Measurements from ENCODE around the gene ZNF750. TPM values are rescaled to one million over a fixed set of nuclear protein-coding genes. Genes with fewer than 3 reads are reported as not detected.
A peak's percentile ranks its signal among the peaks of the same experiment; 100 is the strongest.

The ZNF750 gene
- total and polyA plus RNA-seq, 2 of the 13 experiments (the other 11 are each of a cell fraction or from before 2014, with no cell fraction given), result not detected

- Histone ChIP-seq H4K20me1 (ENCODE audit: insufficient read depth, low read length) (no peaks in the 10 kb centered on the region), H3K27me3 (ENCODE audit: control insufficient read depth in 1 of 2, insufficient read depth in 2 of 2, low read length in 2 of 2) (no peaks in the 10 kb centered on the region), H3K4me3 (replicated peaks in 1 of 3; ENCODE audit: insufficient read depth in 1 of 3, low read depth in 2 of 3, low read length in 3 of 3) (peak overlapping the region; percentile 36 to 65 (median 37); a peak in 5 of 6 replicates), H3K36me3 (replicated peaks in 1 of 2; ENCODE audit: control insufficient read depth in 1 of 2, insufficient read depth in 2 of 2, low read length in 2 of 2) (peaks cover 0 to 2% of the 10 kb centered on the region in 2 experiments; a peak in 1 of 5 replicates), H3K79me2 (ENCODE audit: insufficient read depth, low read length) (no peaks in the 10 kb centered on the region), H3K4me1 (ENCODE audit: insufficient read depth, low read length) (peaks cover 14% of the 10 kb centered on the region), H3K27ac (ENCODE audit: extremely low read length, insufficient read depth, low read length) (peak overlapping the region; percentile 60), H3K9ac (ENCODE audit: insufficient read depth, low read depth, low read length) (peak overlapping the region; percentile 49), H3K4me2 (ENCODE audit: low read depth, low read length) (peak overlapping the region; percentile 77), H3K9me3 (ENCODE audit: low read length) (no peaks in the 10 kb centered on the region), H2AFZ (ENCODE audit: low read length) (no peak overlapping the region)
- ATAC-seq, result peak; percentile 98
- CTCF ChIA-PET (ENCODE audit: low intra/inter-chr PET ratio, low total read pairs), result no interaction called here
- FAIRE-seq, result peak; percentile 98
- POLR2A ChIA-PET, result interaction anchor here (1.4 kb wide), 1 partner anchor 10 kb away, joined by 9 read pairs; no protein-coding TSS in a partner anchor
- DNase-seq (ENCODE audit: low spot score), result peak; percentile 83
- in situ Hi-C loops (cut with HindIII; ENCODE audit: extremely low pct_ligation_motif_present, low pct_unique_long_range_greater_than_20kb), result no loop called here
- intact Hi-C loops (cut with micrococcal nuclease; ENCODE audit: unreplicated experiment), result no loop called here
- BruUV-seq (replicated peaks), result no TSS peak
- WGBS (ENCODE audit: low lambda C conversion rate), result 15% methylated on average over 18 of the region's 23 CpGs
- TF ChIP-seq ZNF296 (CRISPR knock-in tag; conservative IDR thresholded peaks at IDR 0.05), result no peak
- no peak for TF ChIP-seq ATM (IDR thresholded peaks at IDR 0.05; ENCODE audit: borderline replicate concordance)
- TF ChIP-seq RXRA (CRISPR knock-in tag; IDR thresholded peaks at IDR 0.05), result 0 out of 2 replicates have a peak, but pooled peaks have one; percentile 28
- TF ChIP-seq, protein P1, sequence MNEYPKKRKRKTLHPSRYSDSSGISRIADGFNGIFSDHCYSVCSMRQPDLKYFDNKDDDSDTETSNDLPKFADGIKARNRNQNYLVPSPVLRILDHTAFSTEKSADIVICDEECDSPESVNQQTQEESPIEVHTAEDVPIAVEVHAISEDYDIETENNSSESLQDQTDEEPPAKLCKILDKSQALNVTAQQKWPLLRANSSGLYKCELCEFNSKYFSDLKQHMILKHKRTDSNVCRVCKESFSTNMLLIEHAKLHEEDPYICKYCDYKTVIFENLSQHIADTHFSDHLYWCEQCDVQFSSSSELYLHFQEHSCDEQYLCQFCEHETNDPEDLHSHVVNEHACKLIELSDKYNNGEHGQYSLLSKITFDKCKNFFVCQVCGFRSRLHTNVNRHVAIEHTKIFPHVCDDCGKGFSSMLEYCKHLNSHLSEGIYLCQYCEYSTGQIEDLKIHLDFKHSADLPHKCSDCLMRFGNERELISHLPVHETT (CRISPR knock-in tag; conservative IDR thresholded peaks at IDR 0.05), result no peak
- no peak for TF ChIP-seq SKI (IDR thresholded peaks at IDR 0.05; ENCODE audit: partially characterized antibody)
- TF ChIP-seq, protein P2, sequence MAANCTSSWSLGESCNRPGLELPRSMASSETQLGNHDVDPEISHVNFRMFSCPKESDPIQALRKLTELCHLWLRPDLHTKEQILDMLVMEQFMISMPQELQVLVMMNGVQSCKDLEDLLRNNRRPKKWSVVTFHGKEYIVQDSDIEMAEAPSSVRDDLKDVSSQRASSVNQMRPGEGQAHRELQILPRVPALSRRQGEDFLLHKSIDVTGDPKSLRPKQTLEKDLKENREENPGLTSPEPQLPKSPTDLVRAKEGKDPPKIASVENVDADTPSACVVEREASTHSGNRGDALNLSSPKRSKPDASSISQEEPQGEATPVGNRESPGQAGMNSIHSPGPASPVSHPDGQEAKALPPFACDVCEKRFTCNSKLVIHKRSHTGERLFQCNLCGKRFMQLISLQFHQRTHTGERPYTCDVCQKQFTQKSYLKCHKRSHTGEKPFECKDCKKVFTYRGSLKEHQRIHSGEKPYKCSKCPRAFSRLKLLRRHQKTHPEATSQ (CRISPR knock-in tag; IDR thresholded peaks at IDR 0.05; ENCODE audit: borderline replicate concordance), result 0 out of 2 replicates have a peak, but pooled peaks have one; percentile 15
- TF ChIP-seq, protein P3, sequence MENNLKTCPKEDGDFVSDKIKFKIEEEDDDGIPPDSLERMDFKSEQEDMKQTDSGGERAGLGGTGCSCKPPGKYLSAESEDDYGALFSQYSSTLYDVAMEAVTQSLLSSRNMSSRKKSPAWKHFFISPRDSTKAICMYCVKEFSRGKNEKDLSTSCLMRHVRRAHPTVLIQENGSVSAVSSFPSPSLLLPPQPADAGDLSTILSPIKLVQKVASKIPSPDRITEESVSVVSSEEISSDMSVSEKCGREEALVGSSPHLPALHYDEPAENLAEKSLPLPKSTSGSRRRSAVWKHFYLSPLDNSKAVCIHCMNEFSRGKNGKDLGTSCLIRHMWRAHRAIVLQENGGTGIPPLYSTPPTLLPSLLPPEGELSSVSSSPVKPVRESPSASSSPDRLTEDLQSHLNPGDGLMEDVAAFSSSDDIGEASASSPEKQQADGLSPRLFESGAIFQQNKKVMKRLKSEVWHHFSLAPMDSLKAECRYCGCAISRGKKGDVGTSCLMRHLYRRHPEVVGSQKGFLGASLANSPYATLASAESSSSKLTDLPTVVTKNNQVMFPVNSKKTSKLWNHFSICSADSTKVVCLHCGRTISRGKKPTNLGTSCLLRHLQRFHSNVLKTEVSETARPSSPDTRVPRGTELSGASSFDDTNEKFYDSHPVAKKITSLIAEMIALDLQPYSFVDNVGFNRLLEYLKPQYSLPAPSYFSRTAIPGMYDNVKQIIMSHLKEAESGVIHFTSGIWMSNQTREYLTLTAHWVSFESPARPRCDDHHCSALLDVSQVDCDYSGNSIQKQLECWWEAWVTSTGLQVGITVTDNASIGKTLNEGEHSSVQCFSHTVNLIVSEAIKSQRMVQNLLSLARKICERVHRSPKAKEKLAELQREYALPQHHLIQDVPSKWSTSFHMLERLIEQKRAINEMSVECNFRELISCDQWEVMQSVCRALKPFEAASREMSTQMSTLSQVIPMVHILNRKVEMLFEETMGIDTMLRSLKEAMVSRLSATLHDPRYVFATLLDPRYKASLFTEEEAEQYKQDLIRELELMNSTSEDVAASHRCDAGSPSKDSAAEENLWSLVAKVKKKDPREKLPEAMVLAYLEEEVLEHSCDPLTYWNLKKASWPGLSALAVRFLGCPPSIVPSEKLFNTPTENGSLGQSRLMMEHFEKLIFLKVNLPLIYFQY (CRISPR knock-in tag; IDR thresholded peaks at IDR 0.05; ENCODE audit: borderline replicate concordance), result no peak
- 0 out of 2 replicates have a peak, but pooled peaks have one; percentile 42 for TF ChIP-seq HOXD1 (CRISPR knock-in tag; IDR thresholded peaks at IDR 0.05)
- 0 out of 3 replicates have a peak, but pooled peaks have one; percentile 48 for TF ChIP-seq MXI1 (IDR thresholded peaks at IDR 0.05; ENCODE audit: borderline replicate concordance, low read depth, low read length)
- 0 out of 2 replicates have a peak, but pooled peaks have one; percentile 22 for TF ChIP-seq GATAD2A (CRISPR knock-in tag; IDR thresholded peaks at IDR 0.05)
- TF ChIP-seq MEF2D (CRISPR knock-in tag; IDR thresholded peaks at IDR 0.05), result no peak
- TF ChIP-seq ERF (CRISPR knock-in tag; IDR thresholded peaks at IDR 0.05), result 0 out of 2 replicates have a peak, but pooled peaks have one; percentile 22
- TF ChIP-seq, protein P4, sequence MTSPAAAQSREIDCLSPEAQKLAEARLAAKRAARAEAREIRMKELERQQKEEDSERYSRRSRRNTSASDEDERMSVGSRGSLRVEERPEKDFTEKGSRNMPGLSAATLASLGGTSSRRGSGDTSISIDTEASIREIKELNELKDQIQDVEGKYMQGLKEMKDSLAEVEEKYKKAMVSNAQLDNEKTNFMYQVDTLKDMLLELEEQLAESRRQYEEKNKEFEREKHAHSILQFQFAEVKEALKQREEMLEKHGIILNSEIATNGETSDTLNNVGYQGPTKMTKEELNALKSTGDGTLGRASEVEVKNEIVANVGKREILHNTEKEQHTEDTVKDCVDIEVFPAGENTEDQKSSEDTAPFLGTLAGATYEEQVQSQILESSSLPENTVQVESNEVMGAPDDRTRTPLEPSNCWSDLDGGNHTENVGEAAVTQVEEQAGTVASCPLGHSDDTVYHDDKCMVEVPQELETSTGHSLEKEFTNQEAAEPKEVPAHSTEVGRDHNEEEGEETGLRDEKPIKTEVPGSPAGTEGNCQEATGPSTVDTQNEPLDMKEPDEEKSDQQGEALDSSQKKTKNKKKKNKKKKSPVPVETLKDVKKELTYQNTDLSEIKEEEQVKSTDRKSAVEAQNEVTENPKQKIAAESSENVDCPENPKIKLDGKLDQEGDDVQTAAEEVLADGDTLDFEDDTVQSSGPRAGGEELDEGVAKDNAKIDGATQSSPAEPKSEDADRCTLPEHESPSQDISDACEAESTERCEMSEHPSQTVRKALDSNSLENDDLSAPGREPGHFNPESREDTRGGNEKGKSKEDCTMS (CRISPR knock-in tag; conservative IDR thresholded peaks at IDR 0.05), result no peak
- TF ChIP-seq ZFP82 (CRISPR knock-in tag; IDR thresholded peaks at IDR 0.05; ENCODE audit: borderline replicate concordance), result no peak
- no peak for TF ChIP-seq DMAP1 (CRISPR knock-in tag; IDR thresholded peaks at IDR 0.05)
- peak; percentile 28; the same call in 1 of the 2 replicates for TF ChIP-seq MYC (CRISPR knock-in tag; IDR thresholded peaks at IDR 0.05; ENCODE audit: borderline replicate concordance)
These were observed 8.3 kb upstream of the ZNF750 start for GRCh38 chr17:82848022-82848592.
